Measurements from ENCODE around the gene ENOX2.
"Not testable (repeated sequence)": the region's sequence is repeated elsewhere in the genome, so short reads cannot be mapped to it uniquely, and the experiment has no call there.

The ENOX2 gene

DNA sequence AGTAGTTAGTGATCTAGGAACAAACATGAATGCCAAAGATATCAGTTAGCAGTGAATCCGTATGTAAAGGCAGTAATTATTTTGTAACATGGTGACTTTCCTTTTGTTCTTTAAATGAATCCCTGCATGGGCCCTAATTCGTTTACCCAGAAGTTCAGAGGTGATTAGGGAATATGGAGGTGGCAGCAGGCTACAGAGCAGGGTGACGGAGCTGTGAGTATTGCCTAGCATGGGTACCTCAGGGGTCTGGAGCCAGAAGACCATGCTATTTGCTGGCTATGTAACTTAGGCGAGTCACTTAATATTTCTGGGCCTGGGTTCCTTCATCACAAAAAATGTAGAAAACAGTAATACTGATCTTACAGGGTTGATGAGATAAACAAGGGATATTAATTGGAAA lies 184.9 kb downstream of the ENOX2 start:
- TF ChIP-seq, protein P1, sequence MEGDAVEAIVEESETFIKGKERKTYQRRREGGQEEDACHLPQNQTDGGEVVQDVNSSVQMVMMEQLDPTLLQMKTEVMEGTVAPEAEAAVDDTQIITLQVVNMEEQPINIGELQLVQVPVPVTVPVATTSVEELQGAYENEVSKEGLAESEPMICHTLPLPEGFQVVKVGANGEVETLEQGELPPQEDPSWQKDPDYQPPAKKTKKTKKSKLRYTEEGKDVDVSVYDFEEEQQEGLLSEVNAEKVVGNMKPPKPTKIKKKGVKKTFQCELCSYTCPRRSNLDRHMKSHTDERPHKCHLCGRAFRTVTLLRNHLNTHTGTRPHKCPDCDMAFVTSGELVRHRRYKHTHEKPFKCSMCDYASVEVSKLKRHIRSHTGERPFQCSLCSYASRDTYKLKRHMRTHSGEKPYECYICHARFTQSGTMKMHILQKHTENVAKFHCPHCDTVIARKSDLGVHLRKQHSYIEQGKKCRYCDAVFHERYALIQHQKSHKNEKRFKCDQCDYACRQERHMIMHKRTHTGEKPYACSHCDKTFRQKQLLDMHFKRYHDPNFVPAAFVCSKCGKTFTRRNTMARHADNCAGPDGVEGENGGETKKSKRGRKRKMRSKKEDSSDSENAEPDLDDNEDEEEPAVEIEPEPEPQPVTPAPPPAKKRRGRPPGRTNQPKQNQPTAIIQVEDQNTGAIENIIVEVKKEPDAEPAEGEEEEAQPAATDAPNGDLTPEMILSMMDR (IDR thresholded peaks at IDR 0.05; ENCODE audit: borderline replicate concordance, insufficient read depth, low read depth, low read length), result no peak
- H3K4me3 ChIP-seq (ENCODE audit: low read depth, low read length), result no peak overlapping the region

DNA sequence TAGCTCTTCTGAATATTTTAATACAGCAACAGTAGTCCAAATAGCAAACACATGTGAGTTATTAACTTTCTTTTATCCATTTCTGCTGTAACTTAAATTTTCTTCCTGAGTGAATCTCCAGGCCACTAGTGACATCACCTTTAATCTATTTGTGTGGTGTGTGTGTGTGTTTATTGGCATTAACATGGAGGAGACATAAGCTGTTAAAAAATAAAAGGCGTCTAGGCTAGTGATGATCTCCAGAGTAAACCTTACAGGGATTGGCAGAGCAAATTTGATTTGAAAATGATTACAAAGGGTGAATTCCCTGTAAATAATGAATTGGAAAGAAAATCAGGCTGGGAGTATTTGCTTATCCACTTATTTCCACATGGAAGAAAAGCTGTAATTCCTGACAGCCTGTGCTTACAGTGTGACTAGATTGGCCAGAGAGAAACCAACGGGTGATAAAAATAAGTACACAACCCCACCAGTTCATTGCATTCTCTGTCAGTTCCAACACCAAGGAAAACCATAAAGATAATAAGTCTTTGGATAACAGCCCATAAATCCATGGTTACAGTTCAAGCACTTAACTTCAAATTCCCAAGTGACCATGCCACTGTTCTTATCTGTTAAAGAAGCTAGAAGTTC lies 186.1 kb downstream of the ENOX2 start:
- H3K4me3 ChIP-seq (ENCODE audit: low read depth, low read length), result no peak overlapping the region
- TF ChIP-seq, protein P1 (IDR thresholded peaks at IDR 0.05; ENCODE audit: borderline replicate concordance, insufficient read depth, low read depth, low read length), result no peak

DNA sequence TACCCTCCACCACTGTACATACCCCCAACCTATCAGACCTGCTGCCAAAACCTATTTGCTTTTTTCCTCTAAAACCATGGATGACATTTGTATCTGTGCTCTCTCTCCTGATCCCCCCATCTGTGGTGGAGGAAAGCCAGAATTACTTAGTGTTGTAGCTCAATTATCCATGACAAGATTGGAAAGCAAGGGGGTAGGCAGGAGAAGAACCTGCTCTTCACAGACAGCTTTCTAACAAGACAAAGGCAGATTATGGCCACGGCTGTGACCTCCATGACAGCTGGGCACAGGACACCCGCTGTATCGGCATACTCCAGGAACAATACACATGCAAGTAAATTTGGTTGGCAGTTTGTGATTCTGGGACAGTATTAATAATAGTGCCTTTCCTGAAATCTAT lies 186.7 kb downstream of the ENOX2 start:
- TF ChIP-seq, protein P1 (IDR thresholded peaks at IDR 0.05; ENCODE audit: borderline replicate concordance, insufficient read depth, low read depth, low read length), result no peak
- no peak overlapping the region for H3K4me3 ChIP-seq (ENCODE audit: low read depth, low read length)

DNA sequence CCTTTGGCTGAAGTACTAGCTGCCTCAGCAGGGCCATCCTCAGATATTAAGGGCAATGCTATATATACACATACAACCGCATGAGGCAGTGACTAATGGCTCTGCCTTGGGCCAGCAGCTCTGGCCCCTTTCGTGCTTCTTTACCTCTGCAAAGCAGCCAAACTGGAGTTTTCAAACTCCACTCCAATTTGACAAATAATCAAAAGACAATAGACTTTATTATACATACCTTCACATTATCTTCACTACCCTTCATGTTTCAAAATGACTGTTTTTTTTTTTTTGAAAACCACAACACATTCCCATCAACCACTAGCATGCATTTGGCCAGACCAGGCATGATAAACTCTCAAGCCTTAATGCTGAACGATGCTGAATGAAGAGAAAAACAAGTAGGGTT lies 187.7 kb downstream of the ENOX2 start:
- H3K4me3 ChIP-seq (ENCODE audit: low read depth, low read length), result no peak overlapping the region

DNA sequence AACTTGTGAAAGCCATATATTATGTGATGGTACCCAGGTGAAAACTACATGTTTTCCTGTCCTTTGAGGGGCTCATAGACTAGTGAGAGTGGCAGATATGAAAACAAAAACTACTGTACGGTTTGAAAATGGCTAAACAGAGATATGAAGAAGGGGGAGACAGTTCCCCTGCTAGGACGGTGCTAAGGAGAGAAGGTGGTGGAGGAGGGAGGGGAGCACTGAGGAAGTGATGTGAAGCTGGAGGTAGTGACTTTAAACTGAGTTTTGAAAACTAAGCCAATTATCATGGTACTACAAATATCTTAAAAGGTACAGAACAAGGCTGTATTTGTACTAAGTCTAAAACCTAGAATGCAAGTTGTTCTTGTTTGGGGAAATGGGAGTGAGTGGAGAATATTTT lies 188.3 kb downstream of the ENOX2 start:
- no peak overlapping the region for H3K4me3 ChIP-seq (ENCODE audit: low read depth, low read length)
- TF ChIP-seq, protein P1 (IDR thresholded peaks at IDR 0.05; ENCODE audit: borderline replicate concordance, insufficient read depth, low read depth, low read length), result no peak

More for the DNA sequence above, 187.7 kb downstream of the ENOX2 start:
- TF ChIP-seq, protein P1 (IDR thresholded peaks at IDR 0.05; ENCODE audit: borderline replicate concordance, insufficient read depth, low read depth, low read length), result no peak

DNA sequence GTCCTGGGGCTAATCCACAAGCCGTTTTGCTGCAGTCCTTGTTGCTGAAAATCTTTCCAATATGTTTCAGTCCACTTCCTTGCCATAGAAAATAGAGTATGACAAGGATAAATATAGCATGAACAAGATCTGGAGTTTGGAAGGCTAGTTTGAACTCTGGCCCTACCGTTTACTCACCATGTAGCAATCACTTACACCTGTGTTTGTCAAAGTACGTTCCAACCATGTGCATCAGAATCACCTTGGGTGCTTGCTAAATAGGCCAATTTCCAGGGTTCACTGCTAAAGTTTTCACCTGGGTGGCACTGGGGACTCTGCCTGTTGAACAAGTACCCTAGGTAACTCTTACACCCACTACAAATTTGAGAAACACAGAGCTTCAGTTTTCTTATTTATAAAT lies 188.9 kb downstream of the ENOX2 start:
- TF ChIP-seq, protein P1 (IDR thresholded peaks at IDR 0.05; ENCODE audit: borderline replicate concordance, insufficient read depth, low read depth, low read length), result no peak
- no peak overlapping the region for H3K4me3 ChIP-seq (ENCODE audit: low read depth, low read length)

DNA sequence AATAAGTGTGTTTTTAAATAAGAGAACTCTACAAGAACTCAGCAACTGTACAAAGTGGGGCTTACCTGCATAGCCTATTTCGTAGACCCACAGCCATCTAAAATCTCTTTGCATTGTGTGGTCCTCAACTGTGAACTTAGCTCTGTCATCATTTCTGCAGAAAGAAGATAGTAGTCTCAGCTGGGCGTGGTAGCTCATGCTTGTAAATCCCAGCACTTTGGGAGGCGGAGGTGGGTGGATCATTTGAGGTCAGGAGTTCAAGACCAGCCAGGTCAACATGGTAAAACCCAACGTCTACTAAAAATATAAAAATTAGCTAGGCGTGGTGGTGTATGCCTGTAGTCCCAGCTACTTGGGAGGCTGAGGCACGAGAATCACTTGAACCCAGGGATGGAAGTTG lies 193.8 kb downstream of the ENOX2 start:
- not testable (repeated sequence) for H3K4me3 ChIP-seq (ENCODE audit: low read depth, low read length)

DNA sequence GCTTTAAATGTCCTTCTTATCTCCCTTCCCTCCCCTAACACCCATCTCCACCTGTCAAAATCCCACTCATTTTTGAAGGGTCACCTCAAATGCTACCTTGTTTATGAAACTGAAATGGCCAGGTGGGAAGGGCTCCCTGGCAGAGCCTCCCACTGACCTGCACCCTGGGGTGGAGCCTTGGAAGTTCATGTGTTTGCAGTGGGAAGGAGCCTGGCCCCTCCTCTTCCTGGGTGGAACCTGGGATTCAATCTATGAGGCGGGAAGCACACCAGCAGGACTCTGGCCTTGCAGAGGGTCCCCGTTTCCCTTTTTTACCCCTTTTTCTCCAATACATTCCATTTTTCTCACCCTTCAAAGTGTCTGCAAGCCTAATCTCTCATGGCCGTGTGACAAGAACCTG lies 197.4 kb downstream of the ENOX2 start:
- H3K4me3 ChIP-seq (ENCODE audit: low read depth, low read length), result no peak overlapping the region
- TF ChIP-seq, protein P1 (IDR thresholded peaks at IDR 0.05; ENCODE audit: borderline replicate concordance, insufficient read depth, low read depth, low read length), result no peak

All from GM12875 (cell line).